ENCODE measurements around the gene C19orf25.

DNA sequence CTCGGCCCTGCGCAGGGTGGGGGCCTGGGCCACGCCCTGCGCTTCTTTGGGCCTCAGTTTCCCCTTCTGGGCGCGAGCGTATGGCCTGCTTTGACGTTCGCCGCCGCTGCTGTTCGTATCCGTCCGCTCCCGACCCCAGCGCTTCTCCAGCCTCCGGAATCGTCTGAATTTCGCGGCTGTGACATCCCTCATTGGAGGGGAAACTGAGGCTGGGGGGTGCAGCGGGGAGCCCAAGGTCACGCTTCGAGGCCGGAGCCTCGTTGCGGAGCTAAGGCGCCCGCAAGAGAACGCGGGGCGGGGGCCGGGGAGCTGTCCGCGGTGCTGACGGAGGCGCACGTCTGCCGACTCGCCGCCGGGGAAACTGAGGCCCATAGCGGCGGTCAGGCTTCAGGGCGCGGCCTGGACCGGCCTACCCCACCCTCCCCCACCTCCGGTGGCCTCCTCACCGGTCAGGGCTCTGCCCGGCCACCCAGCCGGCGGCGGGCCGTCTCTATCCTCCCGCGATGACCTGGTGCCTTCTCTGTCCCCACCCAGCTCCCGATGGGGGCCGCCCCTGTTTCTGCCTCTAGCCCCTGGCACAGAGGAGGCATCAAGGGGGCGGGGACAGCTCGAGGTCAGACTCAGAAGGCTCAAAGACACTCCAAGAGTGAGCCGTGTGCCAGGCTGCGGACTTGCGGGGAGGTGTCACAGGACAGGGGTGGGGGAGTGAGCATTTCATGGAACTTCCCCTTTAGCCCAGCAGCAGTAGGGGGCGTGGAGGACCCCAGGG, 32.1 kb downstream of the C19orf25 start:
- TF ChIP-seq EZH2 (IDR thresholded peaks at IDR 0.05; ENCODE audit: borderline replicate concordance, low read depth, low read length, poor library complexity, severe bottlenecking): no peak
- TF ChIP-seq, protein P1, sequence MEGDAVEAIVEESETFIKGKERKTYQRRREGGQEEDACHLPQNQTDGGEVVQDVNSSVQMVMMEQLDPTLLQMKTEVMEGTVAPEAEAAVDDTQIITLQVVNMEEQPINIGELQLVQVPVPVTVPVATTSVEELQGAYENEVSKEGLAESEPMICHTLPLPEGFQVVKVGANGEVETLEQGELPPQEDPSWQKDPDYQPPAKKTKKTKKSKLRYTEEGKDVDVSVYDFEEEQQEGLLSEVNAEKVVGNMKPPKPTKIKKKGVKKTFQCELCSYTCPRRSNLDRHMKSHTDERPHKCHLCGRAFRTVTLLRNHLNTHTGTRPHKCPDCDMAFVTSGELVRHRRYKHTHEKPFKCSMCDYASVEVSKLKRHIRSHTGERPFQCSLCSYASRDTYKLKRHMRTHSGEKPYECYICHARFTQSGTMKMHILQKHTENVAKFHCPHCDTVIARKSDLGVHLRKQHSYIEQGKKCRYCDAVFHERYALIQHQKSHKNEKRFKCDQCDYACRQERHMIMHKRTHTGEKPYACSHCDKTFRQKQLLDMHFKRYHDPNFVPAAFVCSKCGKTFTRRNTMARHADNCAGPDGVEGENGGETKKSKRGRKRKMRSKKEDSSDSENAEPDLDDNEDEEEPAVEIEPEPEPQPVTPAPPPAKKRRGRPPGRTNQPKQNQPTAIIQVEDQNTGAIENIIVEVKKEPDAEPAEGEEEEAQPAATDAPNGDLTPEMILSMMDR (conservative IDR thresholded peaks at IDR 0.05; ENCODE audit: low read depth, low read length): no peak
